Measurements from ENCODE around the gene MTG1.

Gene MTG1

DNA sequence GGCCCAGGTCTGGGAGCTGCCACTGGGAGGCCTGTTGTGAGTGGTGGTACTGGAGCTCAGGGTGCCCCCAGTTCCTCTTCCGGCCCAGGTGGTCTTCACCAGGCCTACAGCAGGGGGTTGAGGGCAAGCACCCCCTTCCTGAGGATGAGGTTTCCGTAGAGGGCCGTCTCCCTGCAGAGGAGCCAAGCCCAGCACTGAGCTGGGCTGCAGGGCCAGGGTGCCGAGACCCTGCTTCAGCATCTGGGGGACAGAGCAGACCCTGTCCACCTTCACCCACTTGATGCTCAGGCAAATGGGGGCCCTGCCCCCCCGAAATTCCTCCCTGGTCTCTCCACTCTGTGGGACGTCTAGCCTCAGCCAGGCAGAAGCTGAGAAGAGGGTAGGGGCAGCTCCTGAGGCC is 38.7 kb upstream of the MTG1 start:
- no peak overlapping the region for H3K4me3 ChIP-seq (ENCODE audit: low read length)
- no peak for TF ChIP-seq CTCF (conservative IDR thresholded peaks at IDR 0.05; ENCODE audit: low read length)
- DNase-seq (ENCODE audit: low read depth), result no peak

DNA sequence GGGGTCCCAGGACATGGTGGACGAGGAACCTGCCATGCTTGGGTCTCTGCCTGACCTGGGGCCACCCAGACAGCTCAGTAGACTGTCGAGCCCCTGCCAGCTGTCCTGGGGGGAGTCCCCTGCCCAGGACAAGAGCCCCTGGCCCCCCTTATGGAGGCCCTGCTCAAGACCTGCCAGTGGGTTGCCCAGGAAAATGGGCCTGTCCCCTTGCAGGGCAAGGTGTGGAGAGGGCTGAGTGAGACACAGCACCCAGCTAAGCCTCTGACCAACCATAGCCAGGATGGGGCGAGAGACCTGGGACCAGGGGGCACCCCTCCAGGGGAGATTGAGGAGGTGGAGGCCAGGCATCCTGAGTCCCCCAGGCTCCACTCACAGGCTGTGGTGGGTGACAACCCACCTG is 38.0 kb upstream of the MTG1 start:
- DNase-seq (ENCODE audit: low read depth), result no peak
- TF ChIP-seq CTCF (conservative IDR thresholded peaks at IDR 0.05; ENCODE audit: low read length), result no peak
- H3K4me3 ChIP-seq (ENCODE audit: low read length), result no peak overlapping the region

GRCh38 chr10:133356549-133357284 is 37.2 kb upstream of the MTG1 start:
- no peak for TF ChIP-seq CTCF (conservative IDR thresholded peaks at IDR 0.05; ENCODE audit: low read length)
- H3K4me3 ChIP-seq (ENCODE audit: low read length), result peak overlapping the region; percentile 58

GRCh38 chr10:133357285-133358161 is 36.4 kb upstream of the MTG1 start, which contains the start of gene FUOM:
FUOM (minus strand) TSS chr10:133358019; CDS start chr10:133358007, 12 bp downstream.
- TF ChIP-seq CTCF (conservative IDR thresholded peaks at IDR 0.05; ENCODE audit: low read length), result no peak
- H3K4me3 ChIP-seq (ENCODE audit: low read length), result peak within 1 kb of the TSS; percentile 58
- DNase-seq (ENCODE audit: low read depth), result peak; percentile 15

More at GRCh38 chr10:133356549-133357284, 37.2 kb upstream of the MTG1 start:
- DNase-seq (ENCODE audit: low read depth), result no peak

- DNase-seq (ENCODE audit: low read depth), result peak; percentile 43
- H3K4me3 ChIP-seq (ENCODE audit: low read length), result no peak overlapping the region
- TF ChIP-seq CTCF (conservative IDR thresholded peaks at IDR 0.05; ENCODE audit: low read length), result no peak
These were observed 35.6 kb upstream of the MTG1 start for GRCh38 chr10:133358162-133358924.

DNA sequence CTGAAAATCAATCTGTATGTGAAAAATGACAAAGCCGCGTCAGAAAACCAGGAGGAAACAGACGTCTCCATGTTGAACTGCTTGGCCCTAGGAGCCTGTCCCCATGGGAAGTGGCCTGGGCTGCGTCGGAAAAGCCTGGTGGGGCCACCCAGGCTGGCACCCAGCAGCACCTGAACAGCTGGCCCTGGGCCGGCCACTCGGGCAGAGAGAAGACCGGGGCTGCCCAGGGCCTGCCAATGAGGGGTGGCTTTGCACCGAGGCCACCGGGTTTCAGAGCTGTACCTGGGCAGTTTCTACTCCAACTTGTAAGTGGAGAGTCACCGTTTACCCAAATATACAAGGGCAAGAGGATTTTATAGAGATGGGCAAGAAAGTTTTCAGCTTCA is 35.0 kb upstream of the MTG1 start:
- no peak for DNase-seq (ENCODE audit: low read depth)
- no peak for TF ChIP-seq CTCF (conservative IDR thresholded peaks at IDR 0.05; ENCODE audit: low read length)
- H3K4me3 ChIP-seq (ENCODE audit: low read length), result no peak overlapping the region
